GM12864 (cell line): Measurements from ENCODE around the gene TRPM3.

Experiments
- DNase-seq: peaks from one replicate; pipeline ENCODE4 v3.0.0-alpha.2; 2011; ENCODE audit warnings: low read depth
- H3K4me3 ChIP-seq: 2 replicates; pipeline ENCODE4 v1.5.1; 2011; ENCODE audit warnings: mild to moderate bottlenecking, low read depth, low read length, control low read depth
- TF ChIP-seq, protein P1 (sequence below): IDR thresholded peaks from 2 replicates; pipeline ENCODE4 v1.5.1; 2011; ENCODE audit warnings: low read depth, mild to moderate bottlenecking, moderate library complexity, low read length, control low read depth, inconsistent platforms; ENCODE audit errors: missing control alignments

TRPM3 gene

DNA sequence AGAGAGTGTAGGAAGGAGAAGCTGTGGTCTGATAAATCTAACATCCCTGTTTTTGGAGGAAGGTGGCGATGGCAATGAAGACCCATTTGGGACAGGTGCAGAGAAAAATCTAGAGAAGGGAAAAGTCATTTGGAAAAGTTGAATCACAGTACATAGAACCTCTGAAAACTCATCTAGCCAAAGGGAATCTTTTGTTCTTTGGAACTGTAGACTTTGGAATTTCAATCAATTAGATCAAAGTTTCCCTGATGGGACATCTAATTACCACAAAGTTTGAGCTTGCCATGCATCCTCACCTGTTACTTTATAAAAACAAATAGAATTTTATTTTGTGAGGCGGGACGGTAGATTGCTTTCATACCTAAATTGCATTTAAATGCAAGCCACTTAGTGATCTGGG lies 294.9 kb downstream of the TRPM3 start:
- TF ChIP-seq, protein P1, sequence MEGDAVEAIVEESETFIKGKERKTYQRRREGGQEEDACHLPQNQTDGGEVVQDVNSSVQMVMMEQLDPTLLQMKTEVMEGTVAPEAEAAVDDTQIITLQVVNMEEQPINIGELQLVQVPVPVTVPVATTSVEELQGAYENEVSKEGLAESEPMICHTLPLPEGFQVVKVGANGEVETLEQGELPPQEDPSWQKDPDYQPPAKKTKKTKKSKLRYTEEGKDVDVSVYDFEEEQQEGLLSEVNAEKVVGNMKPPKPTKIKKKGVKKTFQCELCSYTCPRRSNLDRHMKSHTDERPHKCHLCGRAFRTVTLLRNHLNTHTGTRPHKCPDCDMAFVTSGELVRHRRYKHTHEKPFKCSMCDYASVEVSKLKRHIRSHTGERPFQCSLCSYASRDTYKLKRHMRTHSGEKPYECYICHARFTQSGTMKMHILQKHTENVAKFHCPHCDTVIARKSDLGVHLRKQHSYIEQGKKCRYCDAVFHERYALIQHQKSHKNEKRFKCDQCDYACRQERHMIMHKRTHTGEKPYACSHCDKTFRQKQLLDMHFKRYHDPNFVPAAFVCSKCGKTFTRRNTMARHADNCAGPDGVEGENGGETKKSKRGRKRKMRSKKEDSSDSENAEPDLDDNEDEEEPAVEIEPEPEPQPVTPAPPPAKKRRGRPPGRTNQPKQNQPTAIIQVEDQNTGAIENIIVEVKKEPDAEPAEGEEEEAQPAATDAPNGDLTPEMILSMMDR, result no peak
- no peak overlapping the region for H3K4me3 ChIP-seq
- no peak for DNase-seq

GRCh38 chr9:70823284-70823683 lies 298.1 kb downstream of the TRPM3 start:
- no peak overlapping the region for H3K4me3 ChIP-seq
- no peak for DNase-seq
- TF ChIP-seq, protein P1, result no peak

DNA sequence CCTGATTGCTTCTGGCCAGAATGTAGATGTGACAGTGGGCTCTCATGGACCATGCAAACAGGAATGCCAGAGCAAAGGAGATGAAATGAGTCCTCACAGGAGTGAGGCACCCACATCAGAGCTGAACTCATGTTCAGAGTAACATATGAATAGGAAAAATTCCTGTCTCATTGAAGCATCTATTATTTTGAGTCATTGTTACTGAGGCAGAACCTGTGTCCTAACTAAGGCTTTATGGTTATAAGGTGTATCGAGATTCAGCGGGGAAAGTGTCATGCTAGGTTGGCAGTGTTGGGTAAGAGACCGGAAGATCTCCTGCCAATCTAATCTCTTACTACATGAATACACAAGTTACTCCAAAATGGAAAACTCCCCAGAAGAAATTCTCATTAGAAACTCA lies 304.1 kb downstream of the TRPM3 start:
- no peak overlapping the region for H3K4me3 ChIP-seq
- DNase-seq, result no peak
- TF ChIP-seq, protein P1, result no peak

DNA sequence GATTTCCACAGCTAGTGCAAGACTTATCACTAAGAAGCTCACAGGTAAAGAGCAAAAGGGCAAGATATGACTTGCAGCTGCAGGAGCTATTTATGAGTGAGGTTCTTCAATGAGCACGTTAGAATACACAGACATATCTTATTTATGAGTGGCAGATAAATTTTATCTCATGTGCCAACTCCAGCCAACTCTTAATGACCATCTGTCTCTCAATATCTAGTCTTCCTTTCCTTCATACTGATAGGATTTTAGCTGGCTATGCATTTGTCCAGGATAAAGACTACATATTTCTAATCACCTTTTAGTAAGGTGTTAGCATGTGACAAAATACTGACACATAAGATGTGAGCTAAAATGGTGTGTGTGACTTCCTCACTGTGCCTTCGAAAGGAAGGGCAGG lies 304.5 kb downstream of the TRPM3 start:
- TF ChIP-seq, protein P1, result no peak
- no peak overlapping the region for H3K4me3 ChIP-seq
- no peak for DNase-seq

DNA sequence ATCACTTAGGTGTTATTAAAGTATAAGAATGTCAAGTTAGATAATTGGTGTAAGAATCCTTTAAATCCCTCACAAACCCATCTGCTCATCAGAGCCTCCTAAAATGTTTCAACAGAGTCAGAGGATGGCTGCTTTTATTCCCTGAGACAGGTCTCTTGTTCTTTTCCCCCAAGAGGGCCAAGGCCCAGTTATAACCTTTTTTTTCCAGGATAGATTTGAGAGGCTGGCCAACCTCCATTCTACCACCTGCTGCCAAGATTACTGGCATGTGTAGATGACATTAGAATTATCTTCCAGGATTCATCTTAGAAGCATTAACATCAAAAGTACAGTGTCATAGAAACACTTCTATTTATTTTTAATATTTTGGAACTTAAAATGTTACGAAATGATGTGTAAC lies 305.1 kb downstream of the TRPM3 start:
- no peak overlapping the region for H3K4me3 ChIP-seq
- TF ChIP-seq, protein P1, result no peak
- no peak for DNase-seq

GRCh38 chr9:70814597-70814996 lies 306.8 kb downstream of the TRPM3 start:
- no peak for DNase-seq
- H3K4me3 ChIP-seq, result no peak overlapping the region
- TF ChIP-seq, protein P1, result no peak

DNA sequence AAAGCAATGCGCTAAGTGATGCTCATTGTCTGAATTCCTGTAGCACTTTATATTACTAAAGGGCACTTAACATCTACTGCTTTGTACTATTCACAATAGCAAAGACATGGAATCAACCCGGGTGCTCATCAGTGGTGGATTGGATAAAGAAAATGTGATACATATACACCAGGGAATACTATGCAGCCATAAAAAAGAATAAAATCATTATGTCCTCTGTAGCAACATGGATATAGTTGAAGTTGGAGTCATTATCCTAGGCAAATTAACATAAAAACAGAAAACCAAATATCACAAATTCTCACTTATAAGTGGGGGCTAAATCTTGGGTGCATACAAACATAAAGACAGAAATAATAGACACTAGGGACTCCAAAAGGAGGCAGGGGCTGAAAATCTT lies 308.3 kb downstream of the TRPM3 start:
- DNase-seq, result no peak
- TF ChIP-seq, protein P1, result no peak
- H3K4me3 ChIP-seq, result no peak overlapping the region
